CD4-positive, alpha-beta T cell treated with Interleukin-17A for 4 hours (primary cell): Measurements from ENCODE around the gene TRIM13.
"Not testable (repeated sequence)": the region's sequence is repeated elsewhere in the genome, so short reads cannot be mapped to it uniquely, and the experiment has no call there.

ENCODE experiments used
- DNase-seq: peaks from one replicate; pipeline ENCODE4 v3.0.0-alpha.2; 2020; ENCODE audit warnings: mixed read lengths

The TRIM13 gene

DNA sequence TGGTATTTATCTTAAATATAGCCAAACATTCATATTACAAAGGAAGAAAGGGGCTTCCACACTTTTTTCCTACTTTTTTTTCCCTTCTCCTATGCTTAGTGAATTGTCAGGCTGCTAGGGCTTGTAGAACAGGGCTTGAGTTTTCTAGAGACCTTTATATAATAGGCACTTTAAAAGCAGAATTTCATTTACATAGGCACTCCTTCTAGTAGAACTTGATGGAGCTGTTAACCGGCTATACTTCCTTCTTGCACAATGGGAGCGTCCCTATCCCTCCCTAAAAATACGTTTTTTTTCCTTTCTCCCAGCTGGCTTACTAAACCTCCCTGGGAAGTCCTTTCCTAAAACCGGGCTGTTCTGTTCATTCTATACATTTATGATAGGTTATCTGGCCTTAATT, 1.1 kb downstream of the TRIM13 start:
- no peak for DNase-seq

- no peak for DNase-seq
Observed at GRCh38 chr13:49998714-49999624, 2.1 kb downstream of the TRIM13 start.

- no peak for DNase-seq
Observed at GRCh38 chr13:50001287-50001686, 4.4 kb downstream of the TRIM13 start.

DNA sequence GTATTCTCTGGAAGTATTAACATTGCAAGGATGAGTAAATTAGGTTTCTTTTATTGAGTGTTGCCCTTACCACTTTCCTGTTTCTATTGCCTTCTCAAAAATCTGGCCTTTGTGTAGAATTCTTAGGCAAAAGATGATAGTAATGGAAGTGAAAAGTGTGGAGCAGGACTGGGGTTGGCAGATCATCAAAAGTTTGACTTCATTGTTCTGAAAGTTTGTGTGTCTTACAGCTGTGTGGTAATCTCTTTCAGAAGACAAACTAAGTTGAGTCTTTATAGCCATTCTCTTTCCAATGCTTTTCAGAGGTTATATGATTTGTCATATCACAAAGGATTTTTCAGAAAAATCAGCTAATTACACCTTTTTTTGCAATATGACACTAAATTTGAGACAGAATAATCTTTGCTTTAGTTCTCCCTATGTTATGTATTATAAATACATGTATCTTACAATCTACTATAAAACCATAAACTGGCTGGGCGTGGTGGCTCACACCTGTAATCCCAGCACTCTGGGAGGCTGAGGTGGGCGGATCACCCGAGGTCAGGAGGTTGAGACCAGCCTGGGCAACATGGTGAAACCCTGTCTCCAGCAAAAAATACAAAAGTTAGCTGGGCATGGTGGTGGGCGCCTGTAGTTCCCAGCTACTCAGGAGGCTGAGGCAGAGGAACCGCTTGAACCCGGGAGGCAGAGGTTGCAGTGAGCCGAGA, 9.7 kb downstream of the TRIM13 start:
- no peak for DNase-seq

- DNase-seq = no peak
Observed at GRCh38 chr13:50011461-50011860, 14.6 kb downstream of the TRIM13 start.

- DNase-seq = no peak
Observed at GRCh38 chr13:50012396-50013169, 15.7 kb downstream of the TRIM13 start.

GRCh38 chr13:50014386-50014785, 17.5 kb downstream of the TRIM13 start:
- DNase-seq = no peak

GRCh38 chr13:50015258-50015657, 18.4 kb downstream of the TRIM13 start, which contains the start of gene KCNRG:
Gene KCNRG, plus strand, starts transcription at chr13:50015444. Its CDS starts 50 bp downstream, at chr13:50015494.
- no peak for DNase-seq

DNA sequence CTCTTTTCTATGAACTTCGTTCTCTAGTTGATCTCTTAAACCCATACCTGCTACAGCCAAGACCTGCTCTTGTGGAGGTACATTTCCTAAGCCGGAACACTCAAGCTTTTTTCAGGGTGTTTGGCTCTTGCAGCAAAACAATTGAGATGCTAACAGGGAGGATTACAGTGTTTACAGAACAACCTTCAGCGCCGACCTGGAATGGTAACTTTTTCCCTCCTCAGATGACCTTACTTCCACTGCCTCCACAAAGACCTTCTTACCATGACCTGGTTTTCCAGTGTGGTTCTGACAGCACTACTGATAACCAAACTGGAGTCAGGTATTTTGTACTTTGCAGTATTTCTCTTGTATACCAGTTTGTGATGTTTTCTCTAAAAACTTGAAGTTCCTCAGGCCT, 18.9 kb downstream of the TRIM13 start:
- no peak for DNase-seq

GRCh38 chr13:50016444-50016843, 19.6 kb downstream of the TRIM13 start:
- DNase-seq = no peak

DNA sequence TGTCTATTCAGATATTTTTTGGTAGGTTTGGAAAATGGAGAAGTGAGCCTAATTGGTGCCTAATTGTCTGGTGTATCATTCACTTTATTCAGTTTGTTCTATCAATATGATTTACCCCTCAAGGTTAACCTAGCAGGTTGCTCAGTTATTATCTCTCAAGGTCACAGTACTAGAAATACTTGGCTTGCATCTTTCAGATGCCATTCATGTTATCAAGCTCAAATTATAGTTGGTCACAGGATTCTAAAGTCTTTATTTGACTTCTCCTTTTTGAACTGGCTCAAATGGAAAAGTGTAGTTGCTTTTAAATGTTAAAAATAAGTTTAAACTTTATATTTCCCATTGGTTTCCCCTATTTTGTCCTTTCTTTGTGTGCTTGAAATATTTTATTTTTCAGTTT, 21.0 kb downstream of the TRIM13 start:
- DNase-seq = no peak

DNA sequence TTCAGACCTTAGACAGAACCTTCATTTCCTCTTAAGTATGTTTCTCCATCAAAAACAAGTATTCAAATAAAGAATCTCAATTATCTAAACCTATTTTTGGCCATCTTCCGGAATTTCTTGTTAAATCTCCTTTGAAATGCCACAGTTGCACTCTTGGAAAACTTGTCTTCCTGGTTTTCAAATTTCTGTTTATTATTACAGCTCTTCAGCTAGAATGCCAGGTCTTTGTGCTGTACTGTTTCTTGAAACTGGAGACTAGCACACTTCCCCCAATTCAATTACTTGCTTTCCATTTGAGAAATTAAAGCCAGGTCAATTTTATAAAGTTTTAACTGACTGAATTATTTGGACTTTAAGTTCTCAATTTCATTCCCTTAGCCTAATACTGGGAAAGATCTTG, 28.6 kb downstream of the TRIM13 start:
- DNase-seq = no peak

DNA sequence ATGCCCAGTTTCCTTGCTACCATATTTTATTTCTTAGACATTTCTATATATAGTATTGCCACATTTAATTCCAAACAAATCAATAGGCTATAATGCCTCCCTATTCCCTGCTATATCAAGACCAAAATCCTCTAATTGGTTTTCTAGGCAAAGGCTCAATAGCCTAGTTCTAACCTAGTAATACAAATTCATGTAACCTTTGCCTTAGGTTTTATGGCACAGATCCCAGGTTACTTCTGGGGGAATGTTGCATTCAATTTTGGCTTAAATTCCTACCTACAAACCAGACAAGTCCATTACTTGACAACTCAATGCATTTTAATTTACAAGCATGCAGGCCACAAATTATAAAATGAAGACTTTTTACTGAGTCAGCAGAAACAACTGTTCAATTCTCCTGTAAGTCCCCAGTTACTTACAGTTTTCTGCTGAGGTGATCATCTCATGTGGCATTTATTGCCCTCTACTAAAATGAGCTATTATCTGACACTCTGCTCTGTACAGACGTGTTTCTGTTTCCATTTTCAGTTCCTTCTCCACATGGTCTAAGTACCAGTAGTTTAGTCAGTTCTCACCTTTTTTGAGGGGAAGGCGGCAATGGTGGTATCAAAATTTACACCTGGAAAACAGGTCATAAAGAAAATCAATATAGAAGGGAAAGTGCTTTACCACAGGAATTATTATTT, 30.1 kb downstream of the TRIM13 start:
- no peak for DNase-seq

GRCh38 chr13:50030315-50030714, 33.5 kb downstream of the TRIM13 start:
- DNase-seq = no peak

GRCh38 chr13:50033725-50034124, 36.9 kb downstream of the TRIM13 start:
- DNase-seq = no peak

- DNase-seq = no peak
Observed at GRCh38 chr13:50037788-50038187, 40.9 kb downstream of the TRIM13 start.

GRCh38 chr13:50038266-50038665, 41.4 kb downstream of the TRIM13 start:
- no peak for DNase-seq

GRCh38 chr13:50052478-50052877, 55.6 kb downstream of the TRIM13 start:
- DNase-seq = no peak

- no peak for DNase-seq
Observed at GRCh38 chr13:50053844-50054243, 57.0 kb downstream of the TRIM13 start.

DNA sequence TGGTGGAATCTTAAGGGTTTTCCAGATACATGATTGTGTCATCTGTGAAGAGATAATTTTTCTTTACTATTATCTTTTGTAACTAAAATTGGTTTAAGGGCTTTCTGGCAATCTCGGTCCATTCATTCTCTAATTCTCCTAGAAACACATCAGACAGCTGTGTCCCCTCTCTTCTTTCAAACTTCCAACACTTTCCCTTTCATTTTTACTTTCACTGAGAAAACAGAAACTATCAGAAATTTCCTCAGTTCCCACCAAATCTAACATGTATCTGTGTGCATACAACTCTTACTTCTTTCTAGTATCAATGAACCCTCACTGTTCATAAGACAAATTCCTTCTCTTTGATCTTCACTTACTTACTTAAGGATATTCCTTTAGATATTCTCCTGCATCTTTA, 58.6 kb downstream of the TRIM13 start:
- no peak for DNase-seq

GRCh38 chr13:50060718-50061117, 63.9 kb downstream of the TRIM13 start:
- no peak for DNase-seq

- not testable (repeated sequence) for DNase-seq
Observed at GRCh38 chr13:50062336-50062735, 65.5 kb downstream of the TRIM13 start.

DNA sequence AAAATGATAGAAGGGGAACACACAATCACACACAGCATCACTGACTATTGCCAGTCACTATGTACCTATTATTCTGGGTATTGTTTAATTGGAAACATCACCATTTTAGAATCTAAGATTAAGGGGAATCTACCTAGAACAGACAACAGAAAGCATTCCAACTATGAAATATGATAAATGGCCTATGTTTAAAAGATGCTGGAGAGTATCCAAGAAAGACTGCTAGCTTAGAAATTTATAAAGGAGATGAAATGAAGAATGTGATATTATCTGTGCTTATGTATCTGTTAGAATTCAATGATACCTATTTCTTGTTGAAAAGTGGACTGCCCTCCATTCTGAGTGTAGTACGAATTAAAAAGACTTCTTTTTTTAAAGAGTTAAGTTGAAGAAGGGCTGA, 68.9 kb downstream of the TRIM13 start:
- DNase-seq = no peak
